Breast epithelium (tissue), 3 donors: ENCODE data around the gene TLX1.

Source experiments
- CTCF ChIP-seq, 3 donors: fragments of 450-650 bp; IDR thresholded peaks; one replicate each; pipeline ENCODE4 v1.5.1; 2016 to 2017; ENCODE audit warnings: antibody characterized with exemption in 3 of 3, mild to moderate bottlenecking in 3 of 3, moderate library complexity in 3 of 3
- POLR2A ChIP-seq: fragments of 450-650 bp; IDR thresholded peaks from one replicate; pipeline ENCODE4 v1.6.1; 2016; ENCODE audit warnings: antibody characterized with exemption, mild to moderate bottlenecking, moderate library complexity

- no peak for TF ChIP-seq CTCF (IDR thresholded peaks at IDR 0.05)
- no peak for TF ChIP-seq POLR2A
These were observed 9.2 kb downstream of the TLX1 start for GRCh38 chr10:101140084-101140949.
